Ovary (tissue), 3 donors: ENCODE data around the gene CYP2E1.

Source experiments
- POLR2A ChIP-seq: fragments of 450-650 bp; IDR thresholded peaks from one replicate; pipeline ENCODE4 v1.6.1; 2017; ENCODE audit warnings: antibody characterized with exemption, mild to moderate bottlenecking, moderate library complexity
- TF ChIP-seq, protein P1 (sequence below), 3 donors: fragments of 450-650 bp in 2 of 3; fragments of 200-600 bp in 1 of 3; IDR thresholded peaks; one replicate each; pipeline versions ENCODE4 v1.5.1 to v1.8.0; 2016 to 2022; ENCODE audit warnings: antibody characterized with exemption in 3 of 3, mild to moderate bottlenecking in 1 of 3
- donor health status: DM: no; HTN: no; CAD: no.

DNA sequence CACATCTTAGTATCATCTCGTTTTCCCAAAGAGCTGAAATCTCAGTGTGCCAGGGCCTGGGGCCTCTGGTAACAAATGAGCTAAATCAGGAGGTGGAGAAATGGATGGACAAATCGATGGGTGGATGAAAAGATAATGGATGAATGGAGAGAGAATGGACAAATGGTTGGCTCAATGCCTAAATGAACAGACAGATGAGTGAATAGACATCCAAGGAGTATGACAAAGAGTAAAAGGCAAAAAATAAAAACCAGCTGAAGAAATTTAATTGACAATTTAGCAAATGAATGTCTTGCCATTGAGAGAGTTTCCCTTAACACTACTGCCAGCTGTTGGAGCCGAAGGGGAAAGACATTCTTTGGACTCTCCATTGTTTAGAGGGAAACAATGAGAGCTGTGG is 30.2 kb downstream of the CYP2E1 start:
- TF ChIP-seq, protein P1, sequence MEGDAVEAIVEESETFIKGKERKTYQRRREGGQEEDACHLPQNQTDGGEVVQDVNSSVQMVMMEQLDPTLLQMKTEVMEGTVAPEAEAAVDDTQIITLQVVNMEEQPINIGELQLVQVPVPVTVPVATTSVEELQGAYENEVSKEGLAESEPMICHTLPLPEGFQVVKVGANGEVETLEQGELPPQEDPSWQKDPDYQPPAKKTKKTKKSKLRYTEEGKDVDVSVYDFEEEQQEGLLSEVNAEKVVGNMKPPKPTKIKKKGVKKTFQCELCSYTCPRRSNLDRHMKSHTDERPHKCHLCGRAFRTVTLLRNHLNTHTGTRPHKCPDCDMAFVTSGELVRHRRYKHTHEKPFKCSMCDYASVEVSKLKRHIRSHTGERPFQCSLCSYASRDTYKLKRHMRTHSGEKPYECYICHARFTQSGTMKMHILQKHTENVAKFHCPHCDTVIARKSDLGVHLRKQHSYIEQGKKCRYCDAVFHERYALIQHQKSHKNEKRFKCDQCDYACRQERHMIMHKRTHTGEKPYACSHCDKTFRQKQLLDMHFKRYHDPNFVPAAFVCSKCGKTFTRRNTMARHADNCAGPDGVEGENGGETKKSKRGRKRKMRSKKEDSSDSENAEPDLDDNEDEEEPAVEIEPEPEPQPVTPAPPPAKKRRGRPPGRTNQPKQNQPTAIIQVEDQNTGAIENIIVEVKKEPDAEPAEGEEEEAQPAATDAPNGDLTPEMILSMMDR (IDR thresholded peaks at IDR 0.05), result no peak
- TF ChIP-seq POLR2A, result no peak
